ENCODE measurements around the gene PCF11. TPM values are rescaled to one million over a fixed set of nuclear protein-coding genes. Genes with fewer than 3 reads are reported as not detected.

PCF11 gene, protein sequence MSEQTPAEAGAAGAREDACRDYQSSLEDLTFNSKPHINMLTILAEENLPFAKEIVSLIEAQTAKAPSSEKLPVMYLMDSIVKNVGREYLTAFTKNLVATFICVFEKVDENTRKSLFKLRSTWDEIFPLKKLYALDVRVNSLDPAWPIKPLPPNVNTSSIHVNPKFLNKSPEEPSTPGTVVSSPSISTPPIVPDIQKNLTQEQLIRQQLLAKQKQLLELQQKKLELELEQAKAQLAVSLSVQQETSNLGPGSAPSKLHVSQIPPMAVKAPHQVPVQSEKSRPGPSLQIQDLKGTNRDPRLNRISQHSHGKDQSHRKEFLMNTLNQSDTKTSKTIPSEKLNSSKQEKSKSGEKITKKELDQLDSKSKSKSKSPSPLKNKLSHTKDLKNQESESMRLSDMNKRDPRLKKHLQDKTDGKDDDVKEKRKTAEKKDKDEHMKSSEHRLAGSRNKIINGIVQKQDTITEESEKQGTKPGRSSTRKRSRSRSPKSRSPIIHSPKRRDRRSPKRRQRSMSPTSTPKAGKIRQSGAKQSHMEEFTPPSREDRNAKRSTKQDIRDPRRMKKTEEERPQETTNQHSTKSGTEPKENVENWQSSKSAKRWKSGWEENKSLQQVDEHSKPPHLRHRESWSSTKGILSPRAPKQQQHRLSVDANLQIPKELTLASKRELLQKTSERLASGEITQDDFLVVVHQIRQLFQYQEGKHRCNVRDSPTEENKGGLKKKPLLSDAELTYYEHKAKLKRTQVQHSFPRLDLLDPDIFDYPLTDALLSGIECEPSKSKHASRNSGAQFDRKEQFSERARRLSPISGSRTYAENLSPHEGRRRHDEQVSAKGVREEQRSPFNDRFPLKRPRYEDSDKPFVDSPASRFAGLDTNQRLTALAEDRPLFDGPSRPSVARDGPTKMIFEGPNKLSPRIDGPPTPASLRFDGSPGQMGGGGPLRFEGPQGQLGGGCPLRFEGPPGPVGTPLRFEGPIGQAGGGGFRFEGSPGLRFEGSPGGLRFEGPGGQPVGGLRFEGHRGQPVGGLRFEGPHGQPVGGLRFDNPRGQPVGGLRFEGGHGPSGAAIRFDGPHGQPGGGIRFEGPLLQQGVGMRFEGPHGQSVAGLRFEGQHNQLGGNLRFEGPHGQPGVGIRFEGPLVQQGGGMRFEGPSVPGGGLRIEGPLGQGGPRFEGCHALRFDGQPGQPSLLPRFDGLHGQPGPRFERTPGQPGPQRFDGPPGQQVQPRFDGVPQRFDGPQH (N-terminal part only)
- total RNA-seq = 49.7 and 60.0 TPM in 2 replicates

DNA sequence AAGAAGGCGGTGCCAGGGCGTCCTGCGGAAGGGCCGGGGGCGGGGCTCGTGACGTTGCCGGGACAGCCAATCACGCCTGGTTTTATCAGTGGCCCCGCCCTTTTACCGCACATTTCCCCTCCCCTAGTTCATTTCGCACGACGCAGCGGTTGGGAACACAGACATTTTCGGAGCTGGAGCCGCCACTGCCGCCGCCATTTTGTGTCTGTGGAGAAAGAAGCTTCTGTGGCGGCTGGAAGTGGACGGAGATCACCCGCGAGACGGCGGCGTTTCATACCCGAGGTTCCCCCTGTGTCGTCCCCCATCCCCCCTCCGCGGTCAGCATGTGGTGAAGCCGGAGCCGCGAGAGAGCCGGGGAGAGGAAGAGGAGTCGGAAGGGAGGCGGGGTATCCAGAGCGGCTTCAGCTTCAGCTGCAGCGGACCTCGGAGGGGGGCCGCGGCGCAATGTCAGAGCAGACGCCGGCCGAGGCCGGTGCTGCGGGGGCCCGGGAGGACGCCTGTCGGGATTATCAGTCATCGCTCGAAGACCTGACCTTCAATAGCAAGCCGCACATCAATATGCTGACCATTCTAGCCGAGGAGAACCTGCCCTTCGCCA lies at the start of gene PCF11:
Gene PCF11 (plus strand): TSS at position 136 of the 598 bp plus-strand sequence. CDS start 309 bp downstream, at position 445.

DNA sequence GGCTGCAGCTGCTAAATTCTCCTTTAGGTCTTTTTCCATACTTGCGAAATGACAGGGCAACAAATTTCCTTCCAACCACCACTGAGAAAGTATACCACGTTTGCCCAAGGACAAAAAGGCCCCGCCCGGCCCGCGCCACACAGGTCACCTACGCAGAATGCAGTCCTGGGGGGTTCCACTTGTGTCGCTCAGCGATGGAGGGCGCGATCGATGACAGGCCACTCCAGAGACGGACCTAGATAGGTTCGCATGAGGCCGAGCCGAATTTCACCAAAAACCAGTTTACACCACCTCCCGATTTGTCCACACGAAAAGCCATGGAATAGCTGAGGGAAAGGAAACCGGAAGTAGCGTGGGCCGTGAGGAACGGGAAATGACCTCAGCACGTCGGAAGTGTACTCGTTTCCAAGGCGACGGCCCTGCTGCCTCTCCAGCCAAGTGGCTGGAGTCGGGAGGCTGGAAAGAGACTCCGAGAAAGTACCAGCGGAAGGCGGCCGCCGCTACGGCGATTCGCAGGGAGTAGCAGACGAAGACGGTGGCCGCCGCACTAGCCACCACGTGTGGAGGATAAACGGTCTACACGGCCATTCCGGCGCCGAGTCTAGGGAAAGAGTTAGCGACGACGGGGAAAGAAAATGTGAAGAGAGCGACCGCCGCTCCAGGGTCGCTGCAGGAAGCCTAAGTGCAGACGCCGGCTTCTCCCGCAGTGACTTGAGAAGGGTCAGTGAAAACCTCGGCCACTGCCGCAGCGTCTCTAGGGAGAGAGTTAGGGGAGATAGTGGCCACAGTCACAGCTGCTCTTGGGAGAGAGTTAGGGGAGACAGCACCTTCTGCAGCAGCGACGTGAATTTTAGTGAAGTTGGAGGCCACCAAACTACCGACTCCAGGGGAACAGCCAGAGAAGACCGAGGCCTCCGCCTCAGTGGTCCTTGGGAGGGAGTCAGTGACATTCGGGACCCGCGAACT lies 36.7 kb downstream of the PCF11 start, which contains the start of gene ANKRD42:
Gene ANKRD42 (plus strand): TSS at position 398 of the 966 bp plus-strand sequence. CDS start 959 bp downstream, outside the sequence.

Small RNAs within 50 kb of the gene (small RNA-seq; reads per million reads assigned to genes)
- not detected for gene AP000873.5

Other genes starting within 250 kb of the PCF11 start
- gene RAB30, start 85.2 kb upstream of the PCF11 start, total RNA-seq = 31.4 and 37.4 TPM in 2 replicates
- 12.5 and 14.1 TPM in 2 replicates for gene ANKRD42, start 36.6 kb downstream of the PCF11 start, total RNA-seq
- 62.9 and 72.3 TPM in 2 replicates for gene CCDC90B, start 129.2 kb downstream of the PCF11 start, total RNA-seq

All from articular chondrocyte of knee joint (primary cell).